HEK293 (cell line): ENCODE results near the gene NOC2L.
A peak's percentile ranks its signal among the peaks of the same experiment; 100 is the strongest.
"Not testable (repeated sequence)": the region's sequence is repeated elsewhere in the genome, so short reads cannot be mapped to it uniquely, and the experiment has no call there.

Source experiments
- CTCF ChIA-PET: fragments of 350-600 bp; formaldehyde crosslinking; extraction: SDS; loops from one replicate; lab custom pipeline; 2021; ENCODE audit warnings: antibody characterized with exemption; lab: Yijun Ruan, JAX
- POLR2A ChIA-PET: fragments of 300-600 bp; formaldehyde crosslinking; extraction: SDS; loops from one replicate; lab custom pipeline; 2020; ENCODE audit warnings: antibody characterized with exemption, inconsistent platforms; lab: Yijun Ruan, JAX
- H3K27ac ChIP-seq: fragments of 200-500 bp; sonication (Bioruptor generic); 2 replicates; pipeline ENCODE4 v1.5.1; 2014; ENCODE audit warnings: low read depth, low read length, control low read depth, inconsistent platforms; ENCODE audit errors: extremely low read depth
- H3K36me3 ChIP-seq, 2 experiments: fragments of 200-500 bp in 1 of 2; sonication (Bioruptor generic) in 1 of 2; 1 replicate in 1 of 2; 2 replicates in 1 of 2; pipeline ENCODE4 v1.5.1; 2014 to 2017; ENCODE audit warnings: inconsistent platforms in 2 of 2, low read length in 2 of 2; ENCODE audit not compliant: control insufficient read depth in 2 of 2, insufficient read depth in 1 of 2
- H3K4me1 ChIP-seq: fragments of 200-500 bp; sonication (Bioruptor generic); 2 replicates; pipeline ENCODE4 v1.5.1; 2014; ENCODE audit warnings: mild to moderate bottlenecking, low read length, inconsistent platforms; ENCODE audit not compliant: control insufficient read depth, insufficient read depth
- H3K4me3 ChIP-seq: 2 replicates; pipeline ENCODE4 v1.5.1; 2011; ENCODE audit warnings: low read depth, mild to moderate bottlenecking, control low read depth, low read length, moderate library complexity
- H3K9me3 ChIP-seq: fragments of 200-500 bp; sonication (Bioruptor generic); 2 replicates; pipeline ENCODE4 v1.5.1; 2014; ENCODE audit warnings: low read depth, low read length, inconsistent platforms; ENCODE audit not compliant: control insufficient read depth, insufficient read depth
- CTCF ChIP-seq: fragments of 450-650 bp; formaldehyde crosslinking; IDR thresholded peaks from 2 replicates; pipeline ENCODE4 v1.5.1; 2016; ENCODE audit warnings: missing biosample characterization, missing genetic modification characterization
- EGR2 ChIP-seq: fragments of 450-650 bp; formaldehyde crosslinking; IDR thresholded peaks from 2 replicates; pipeline ENCODE4 v1.5.1; 2016; ENCODE audit warnings: low read depth, missing biosample characterization, missing genetic modification characterization
- HOXA7 ChIP-seq: sonication (generic); formaldehyde crosslinking; IDR thresholded peaks from 2 replicates; pipeline ENCODE4 v1.8.1; 2022; ENCODE audit warnings: missing genetic modification reagents, borderline replicate concordance
- KLF8 ChIP-seq: fragments of 450-650 bp; formaldehyde crosslinking; IDR thresholded peaks from 2 replicates; pipeline ENCODE4 v1.5.1; 2016; ENCODE audit warnings: missing biosample characterization, missing genetic modification characterization
- MZF1 ChIP-seq: fragments of 450-650 bp; formaldehyde crosslinking; IDR thresholded peaks from 2 replicates; pipeline ENCODE4 v1.5.1; 2017; ENCODE audit warnings: missing biosample characterization, missing genetic modification characterization, borderline replicate concordance
- PRDM10 ChIP-seq: fragments of 450-650 bp; formaldehyde crosslinking; IDR thresholded peaks from 2 replicates; pipeline ENCODE4 v1.5.1; 2016; ENCODE audit warnings: missing biosample characterization, missing genetic modification characterization
- TRIM28 ChIP-seq: IDR thresholded peaks from 2 replicates; pipeline ENCODE4 v1.6.1; 2011; ENCODE audit warnings: low read length, control low read depth, borderline replicate concordance
- ZBTB8A ChIP-seq: fragments of 450-650 bp; formaldehyde crosslinking; IDR thresholded peaks from 2 replicates; pipeline ENCODE4 v1.5.1; 2016; ENCODE audit warnings: missing biosample characterization, missing genetic modification characterization
- ZNF10 ChIP-seq: fragments of 450-650 bp; formaldehyde crosslinking; IDR thresholded peaks from 2 replicates; pipeline ENCODE4 v1.5.1; 2017; ENCODE audit warnings: missing biosample characterization, missing genetic modification characterization
- ZNF121 ChIP-seq: fragments of 450-650 bp; formaldehyde crosslinking; IDR thresholded peaks from 2 replicates; pipeline ENCODE4 v1.5.1; 2016; ENCODE audit warnings: missing biosample characterization, missing genetic modification characterization
- ZNF140 ChIP-seq: fragments of 450-650 bp; formaldehyde crosslinking; IDR thresholded peaks from 2 replicates; pipeline ENCODE4 v1.5.1; 2016; ENCODE audit warnings: missing biosample characterization, missing genetic modification characterization
- ZNF157 ChIP-seq: fragments of 450-650 bp; formaldehyde crosslinking; IDR thresholded peaks from 2 replicates; pipeline ENCODE4 v1.5.1; 2016; ENCODE audit warnings: missing biosample characterization, missing genetic modification characterization
- ZNF174 ChIP-seq: fragments of 450-650 bp; formaldehyde crosslinking; IDR thresholded peaks from 2 replicates; pipeline ENCODE4 v1.5.0; 2017; ENCODE audit warnings: missing biosample characterization, mild to moderate bottlenecking, missing genetic modification characterization
- ZNF223 ChIP-seq: fragments of 450-650 bp; formaldehyde crosslinking; IDR thresholded peaks from 2 replicates; pipeline ENCODE4 v1.5.1; 2016; ENCODE audit warnings: missing biosample characterization, missing genetic modification characterization
- ZNF23 ChIP-seq: fragments of 450-650 bp; formaldehyde crosslinking; IDR thresholded peaks from 2 replicates; pipeline ENCODE4 v1.5.1; 2016; ENCODE audit warnings: missing biosample characterization, missing genetic modification characterization, borderline replicate concordance
- ZNF488 ChIP-seq: fragments of 450-650 bp; formaldehyde crosslinking; IDR thresholded peaks from 2 replicates; pipeline ENCODE4 v1.5.1; 2016; ENCODE audit warnings: missing biosample characterization, missing genetic modification characterization
- ZNF513 ChIP-seq: fragments of 450-650 bp; IDR thresholded peaks from 2 replicates; pipeline ENCODE4 v1.5.1; 2018; ENCODE audit warnings: missing biosample characterization, missing genetic modification characterization
- ZNF623 ChIP-seq: fragments of 450-650 bp; formaldehyde crosslinking; IDR thresholded peaks from 2 replicates; pipeline ENCODE4 v1.5.1; 2016; ENCODE audit warnings: missing biosample characterization, missing genetic modification characterization
- ZNF645 ChIP-seq: fragments of 450-650 bp; formaldehyde crosslinking; IDR thresholded peaks from 2 replicates; pipeline ENCODE4; 2016; ENCODE audit warnings: missing biosample characterization, missing genetic modification characterization
- ZNF785 ChIP-seq: fragments of 450-650 bp; formaldehyde crosslinking; IDR thresholded peaks from 2 replicates; pipeline ENCODE4 v1.5.1; 2016; ENCODE audit warnings: missing biosample characterization, missing genetic modification characterization

The NOC2L gene

GRCh38 chr1:994546-994945 is 35.5 kb upstream of the NOC2L start:
- POLR2A ChIA-PET: interaction anchor here (1.1 to 2.2 kb wide), 3 partner anchors 12 to 26 kb away, joined by 4 to 11 read pairs (median 7); partner anchors contain the start of gene PERM1
- H3K27ac ChIP-seq, H3K9me3 ChIP-seq, H3K4me1 ChIP-seq, H3K4me3 ChIP-seq: not testable (repeated sequence)
- peaks cover 0 to 26% of the 10 kb centered on the region in 2 experiments; a peak in 1 of 3 replicates for H3K36me3 ChIP-seq
- CTCF ChIA-PET: interaction anchor here (4.3 kb wide), 1 partner anchor 11 kb away, joined by 39 read pairs; no protein-coding TSS in a partner anchor
- TF ChIP-seq ZBTB8A (0 out of 2 replicates have a peak, but pooled peaks have one; percentile 27), ZNF10 (tag by site-specific recombination) (peak; percentile 50; the same call in 1 of the 2 replicates), ZNF121 (tag by site-specific recombination) (peak; percentile 98)

GRCh38 chr1:993379-993995 is 34.4 kb upstream of the NOC2L start:
- Histone ChIP-seq H3K4me3 (no peak overlapping the region), H3K4me1 (0 out of 2 replicates have a peak, but pooled peaks cover 3% of the 10 kb centered on the region), H3K27ac (no peak overlapping the region), H3K36me3 (peaks cover 0 to 21% of the 10 kb centered on the region in 2 experiments; a peak in 1 of 3 replicates), H3K9me3 (no peaks in the 10 kb centered on the region)
- TF ChIP-seq HOXA7: no peak
- TF ChIP-seq EGR2 (tag by site-specific recombination): 0 out of 2 replicates have a peak, but pooled peaks have one; percentile 5
- TF ChIP-seq PRDM10 (tag by site-specific recombination): peak; percentile 58
- ChIA-PET CTCF (interaction anchor here (0.8 to 4.3 kb wide), 3 partner anchors 10 to 66 kb away, joined by 3 to 39 read pairs (median 3); no protein-coding TSS in a partner anchor), POLR2A (interaction anchor here (0.8 to 2.2 kb wide), 2 partner anchors 11 to 18 kb away, joined by 5 to 11 read pairs; partner anchors contain the start of gene PERM1)

GRCh38 chr1:992362-992761 is 33.3 kb upstream of the NOC2L start:
- H3K36me3 ChIP-seq: peaks cover 0 to 10% of the 10 kb centered on the region in 2 experiments; a peak in 1 of 3 replicates
- no peak overlapping the region for H3K4me3 ChIP-seq
- CTCF ChIA-PET: interaction anchor here (1.1 to 4.3 kb wide), 2 partner anchors 8 to 67 kb away, joined by 3 to 39 read pairs; no protein-coding TSS in a partner anchor
- no peak overlapping the region for H3K27ac ChIP-seq
- 0 out of 2 replicates have a peak, but pooled peaks cover under 1% of the 10 kb centered on the region for H3K4me1 ChIP-seq
- POLR2A ChIA-PET: no interaction called here
- no peaks in the 10 kb centered on the region for H3K9me3 ChIP-seq
- TF ChIP-seq ZNF140 (no peak), ZNF645 (tag by site-specific recombination) (no peak), ZNF513 (tag by site-specific recombination) (no peak), TRIM28 (no peak), ZNF157 (tag by site-specific recombination) (no peak), CTCF (tag by site-specific recombination) (no peak), HOXA7 (no peak), ZNF785 (tag by site-specific recombination) (no peak), ZNF488 (tag by site-specific recombination) (no peak), MZF1 (tag by site-specific recombination) (no peak), KLF8 (no peak), ZNF23 (tag by site-specific recombination) (no peak), ZNF623 (tag by site-specific recombination) (no peak), ZNF174 (tag by site-specific recombination) (no peak), ZNF223 (tag by site-specific recombination) (no peak)
